GM19397 (cell line): Measurements from ENCODE around the gene OTP.

Experiments
- ATAC-seq: cut with Tn5 transposase; IDR thresholded peaks from one replicate; pipeline ENCODE4 v1.9.1; 2021; ENCODE audit warnings: mild to moderate bottlenecking, moderate library complexity; ENCODE audit not compliant: unreplicated experiment

OTP gene

GRCh38 chr5:77637998-77638762 lies at the start of gene OTP:
Gene OTP (minus strand): TSS chr5:77638713. CDS start chr5:77638549, 164 bp downstream.
- ATAC-seq: no peak

GRCh38 chr5:77683171-77683732 lies 44.7 kb upstream of the OTP start:
- ATAC-seq: no peak

- ATAC-seq: no peak
Measured at GRCh38 chr5:77670526-77670925, 32.0 kb upstream of the OTP start.

GRCh38 chr5:77669677-77670076 lies 31.2 kb upstream of the OTP start:
- ATAC-seq: no peak

GRCh38 chr5:77663090-77663863 lies 24.8 kb upstream of the OTP start:
- no peak for ATAC-seq

DNA sequence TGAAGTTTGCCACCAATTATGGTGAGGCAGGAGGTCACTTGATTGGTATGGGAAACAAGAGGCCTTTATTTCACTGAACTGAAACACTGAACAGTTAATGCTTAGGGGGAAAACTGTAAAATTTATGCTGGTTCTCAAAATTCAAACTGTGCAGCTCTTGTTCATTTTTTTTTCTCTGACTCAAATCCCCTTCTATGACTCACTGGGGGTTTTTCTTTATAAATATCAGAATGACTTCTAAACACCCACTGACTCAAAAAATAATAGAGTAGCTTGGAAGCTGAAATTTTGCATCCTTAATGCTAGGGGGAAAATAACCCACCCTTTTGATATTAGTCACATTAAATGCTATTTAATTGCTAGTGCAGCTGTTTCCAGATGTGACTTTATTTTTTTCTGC lies 24.1 kb upstream of the OTP start:
- no peak for ATAC-seq

DNA sequence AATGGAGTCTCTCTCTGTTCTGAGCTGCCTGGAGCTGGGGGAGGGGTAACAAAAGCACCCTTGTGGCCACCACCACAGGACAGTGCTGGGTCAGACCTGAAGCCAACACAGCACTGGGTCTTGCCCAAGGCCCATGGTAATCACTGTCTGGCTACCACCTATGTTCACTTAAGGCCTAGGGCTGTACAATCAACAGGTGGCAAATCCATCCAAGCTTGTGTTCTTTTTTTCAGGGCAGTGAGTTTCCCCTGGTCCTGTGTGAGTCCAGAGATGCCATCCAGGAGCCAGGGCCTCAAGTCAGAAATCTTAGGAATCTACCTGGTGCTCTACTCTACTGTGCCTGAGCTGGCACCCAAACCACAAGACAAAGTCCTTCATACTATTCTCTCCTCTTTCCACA lies 20.1 kb upstream of the OTP start:
- no peak for ATAC-seq

GRCh38 chr5:77651343-77651742 lies 12.8 kb upstream of the OTP start:
- no peak for ATAC-seq

DNA sequence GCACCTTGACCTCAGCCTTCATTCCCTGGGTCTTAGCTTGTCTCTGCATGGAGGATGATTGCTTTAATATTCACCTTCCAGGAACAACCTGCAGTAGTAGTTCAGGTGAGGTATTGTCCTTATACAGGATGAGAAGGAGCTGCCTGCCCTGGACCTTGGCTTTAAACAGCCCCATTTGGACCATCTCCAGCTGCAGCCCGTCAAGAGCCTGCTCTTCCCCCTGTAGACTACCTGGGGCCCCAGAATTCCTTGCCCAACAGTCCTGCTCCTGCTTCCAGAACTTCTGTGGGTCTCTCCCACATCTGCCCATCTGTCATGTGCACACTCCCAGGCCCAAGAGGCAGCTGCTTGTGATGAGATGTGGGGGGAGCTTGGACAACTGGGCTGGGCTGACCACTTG lies 12.2 kb upstream of the OTP start:
- ATAC-seq: no peak

- no peak for ATAC-seq
Measured at GRCh38 chr5:77649776-77650175, 11.3 kb upstream of the OTP start.

DNA sequence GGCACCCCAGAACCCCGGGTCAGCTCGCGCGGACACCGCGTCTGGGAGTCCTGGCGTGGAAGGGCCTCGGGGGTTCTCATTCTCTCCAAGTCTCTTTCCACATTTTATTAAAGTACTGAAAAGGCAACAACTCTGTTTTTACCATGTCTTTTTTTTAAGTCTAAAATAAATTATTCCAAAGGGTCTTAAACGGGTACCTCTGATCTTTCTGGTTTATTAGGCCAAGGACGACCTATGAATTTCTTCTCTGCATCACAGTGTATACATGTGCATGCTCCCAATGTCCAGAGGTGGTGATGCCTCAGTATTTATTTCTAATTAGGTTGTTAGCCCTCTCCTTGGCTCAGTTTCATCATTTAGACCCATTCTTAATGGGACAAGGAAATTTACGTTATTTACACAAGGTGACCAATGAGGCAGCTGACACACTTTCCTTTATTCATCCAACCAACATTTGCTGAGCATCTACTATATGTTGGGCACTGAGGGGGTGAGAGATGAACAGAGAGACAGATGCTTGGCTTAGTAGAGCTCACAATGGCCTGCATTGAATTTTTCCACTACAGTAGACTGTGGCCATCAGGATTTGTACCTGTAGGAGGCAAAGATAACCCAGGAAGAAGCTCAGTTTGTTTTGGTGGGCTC lies 7.6 kb upstream of the OTP start:
- no peak for ATAC-seq

GRCh38 chr5:77645158-77645994 lies 6.9 kb upstream of the OTP start:
- no peak for ATAC-seq

DNA sequence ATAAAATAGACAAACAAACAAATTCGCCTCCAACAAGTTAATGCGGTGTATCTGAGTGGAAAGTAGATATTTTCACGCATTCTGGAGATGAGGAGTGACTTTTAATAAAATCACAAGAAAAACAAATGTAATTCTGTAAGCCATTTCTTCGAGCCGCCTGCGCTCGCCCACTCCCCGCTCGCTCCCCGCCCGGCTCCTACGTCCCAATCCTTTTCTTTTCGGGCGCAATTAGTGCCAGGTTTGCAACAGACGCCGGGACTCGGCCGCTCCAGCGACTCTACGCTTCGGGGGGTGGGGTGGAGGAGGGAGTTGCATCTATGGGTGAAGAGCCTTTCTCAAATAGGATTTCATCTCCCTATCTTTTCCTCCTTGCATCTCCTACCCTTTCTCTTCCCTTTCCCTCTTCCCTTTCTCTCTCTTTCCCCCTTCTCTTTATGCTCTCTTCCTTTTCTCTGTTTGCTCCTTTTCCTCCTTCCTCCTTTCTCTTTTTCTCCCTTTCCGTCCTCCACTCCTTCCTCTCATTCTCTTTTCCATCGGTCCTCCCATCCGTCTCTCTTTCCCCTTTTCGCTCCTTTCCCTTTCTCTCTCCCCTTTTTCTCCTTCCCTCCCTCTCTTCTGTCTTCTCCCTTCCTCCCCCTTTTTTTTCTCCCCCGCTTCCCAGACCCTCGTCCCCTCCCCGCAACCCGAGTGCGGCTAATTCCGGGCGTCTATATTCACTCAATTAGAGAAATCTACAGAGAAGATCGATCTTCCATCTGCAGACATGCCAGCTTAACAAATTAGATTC lies 6.1 kb upstream of the OTP start:
- ATAC-seq: no peak

DNA sequence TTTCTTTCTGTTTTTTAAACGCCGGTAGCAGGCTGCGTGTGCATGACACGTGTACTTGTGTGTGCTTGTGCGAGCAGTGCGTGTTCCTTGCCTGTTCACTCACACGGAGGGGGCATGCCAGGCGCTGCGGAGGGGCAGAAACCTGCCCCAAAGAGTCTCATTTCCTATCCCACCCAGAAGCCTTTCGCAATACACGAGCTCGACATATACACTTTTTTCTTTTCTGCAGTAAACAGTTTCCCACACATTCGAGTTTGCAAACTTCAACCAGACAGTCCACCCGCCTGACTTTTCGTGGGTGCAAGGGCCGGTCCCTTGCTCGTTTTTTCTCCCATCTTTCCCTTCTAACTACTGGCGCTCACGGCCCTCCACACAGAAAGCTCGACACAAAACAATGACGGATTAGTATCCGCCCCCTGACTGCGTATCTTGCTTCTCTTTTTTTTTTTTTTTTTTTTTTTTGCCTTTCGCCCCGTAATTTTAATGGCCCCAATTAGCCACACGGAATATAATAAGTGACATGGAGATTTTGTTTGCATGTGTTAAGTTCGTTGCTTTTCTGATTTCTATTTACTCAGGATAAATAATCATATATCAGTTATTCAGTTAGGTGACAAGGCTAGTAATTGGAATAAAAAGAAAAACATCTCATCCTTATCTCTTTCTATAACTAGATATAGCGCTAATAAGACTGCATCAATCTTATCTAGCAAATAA lies 5.3 kb upstream of the OTP start:
- ATAC-seq: no peak

- no peak for ATAC-seq
Measured at GRCh38 chr5:77642738-77643653, 4.5 kb upstream of the OTP start.

GRCh38 chr5:77641963-77642737 lies 3.6 kb upstream of the OTP start:
- no peak for ATAC-seq

GRCh38 chr5:77641397-77641943 lies 3.0 kb upstream of the OTP start:
- ATAC-seq: no peak
